ENCODE measurements around the gene HLA-C. TPM values are rescaled to one million over a fixed set of nuclear protein-coding genes. Genes with fewer than 3 reads are reported as not detected.

HLA-C gene
- 45.2 to 57.5 TPM (median 54.4 TPM) in 5 replicates for total RNA-seq (2022; extraction: Qiagen RNA extraction)

DNA sequence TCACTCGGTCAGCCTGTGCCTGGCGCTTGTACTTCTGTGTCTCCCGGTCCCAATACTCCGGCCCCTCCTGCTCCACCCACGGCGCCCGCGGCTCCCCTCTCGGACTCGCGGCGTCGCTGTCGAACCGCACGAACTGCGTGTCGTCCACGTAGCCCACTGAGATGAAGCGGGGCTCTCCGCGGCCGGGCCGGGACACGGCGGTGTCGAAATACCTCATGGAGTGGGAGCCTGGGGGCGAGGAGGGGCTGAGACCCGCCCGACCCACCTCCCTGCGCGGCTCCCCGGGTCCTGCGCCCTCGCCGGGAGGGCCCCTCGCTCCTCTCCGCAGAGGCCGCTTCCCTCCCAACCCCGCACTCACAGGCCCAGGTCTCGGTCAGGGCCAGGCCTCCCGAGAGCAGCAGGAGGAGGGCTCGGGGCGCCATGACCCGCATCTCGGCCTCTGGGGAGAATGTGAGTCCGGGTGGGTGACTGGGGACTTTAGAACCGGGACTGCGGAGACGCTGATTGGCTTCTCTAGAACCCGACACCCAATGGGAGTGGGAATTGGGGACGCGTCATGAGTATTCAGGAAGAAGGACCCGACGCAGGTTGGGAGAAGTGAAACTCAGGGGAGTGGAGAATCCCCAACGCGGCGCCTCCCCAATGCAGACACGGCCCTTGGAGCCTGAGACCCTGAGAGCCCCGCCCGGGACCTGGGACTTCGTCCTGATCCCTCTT lies at the start of gene HLA-C:
HLA-C (minus strand) TSS at position 452 of the 717 bp plus-strand sequence; CDS start at position 431, 21 bp downstream.

Other genes with a start within 250 kb of the HLA-C start
- gene C6orf15, start 159.5 kb downstream of the HLA-C start, total RNA-seq (2022; extraction: Qiagen RNA extraction): not detected in 5 replicates
- gene PSORS1C1, start 157.3 kb downstream of the HLA-C start, total RNA-seq (2022; extraction: Qiagen RNA extraction): 3.0 to 5.1 TPM (median 3.8 TPM) in 5 replicates
- gene CDSN, start 151.6 kb downstream of the HLA-C start, total RNA-seq (2022; extraction: Qiagen RNA extraction): 0.03 TPM in 1 of 5 replicates, not detected in the others
- not detected in 5 replicates for gene PSORS1C2, start 133.0 kb downstream of the HLA-C start, total RNA-seq (2022; extraction: Qiagen RNA extraction)
- gene CCHCR1, start 114.3 kb downstream of the HLA-C start, total RNA-seq (2022; extraction: Qiagen RNA extraction): 6.5 to 9.0 TPM (median 7.4 TPM) in 5 replicates
- 13.1 to 15.4 TPM (median 14.2 TPM) in 5 replicates for gene TCF19, start 113.5 kb downstream of the HLA-C start, total RNA-seq (2022; extraction: Qiagen RNA extraction)
- 4.7 to 6.7 TPM (median 5.3 TPM) in 5 replicates for gene POU5F1, start 101.4 kb downstream of the HLA-C start, total RNA-seq (2022; extraction: Qiagen RNA extraction)
- 17.7 to 37.5 TPM (median 29.0 TPM) in 5 replicates for gene HLA-B, start 85.1 kb upstream of the HLA-C start, total RNA-seq (2022; extraction: Qiagen RNA extraction)
- 26.1 to 29.0 TPM (median 27.9 TPM) in 5 replicates for gene MICA, start 131.5 kb upstream of the HLA-C start, total RNA-seq (2022; extraction: Qiagen RNA extraction)
- 7.0 to 9.3 TPM (median 7.4 TPM) in 5 replicates for gene MICB, start 226.1 kb upstream of the HLA-C start, total RNA-seq (2022; extraction: Qiagen RNA extraction)

Measured in A549 treated with CORT108297 at 1 μM for 4 hours (cell line).